NCI-H748 (cell line): ENCODE data around the gene NCOA7.
"Not testable (repeated sequence)": the region's sequence is repeated elsewhere in the genome, so short reads cannot be mapped to it uniquely, and the experiment has no call there.

Experiments
- DNase-seq: peaks from one replicate; lab custom pipeline; 2025; ENCODE audit not compliant: unreplicated experiment; lab: John Stamatoyannopoulos, UW

Gene NCOA7

GRCh38 chr6:125791151-125791819, 525 bp downstream of the NCOA7 start:
- DNase-seq, result peak; percentile 73

- no peak for DNase-seq
These were observed 1.0 kb downstream of the NCOA7 start for GRCh38 chr6:125791820-125792165.

- no peak for DNase-seq
These were observed 1.4 kb downstream of the NCOA7 start for GRCh38 chr6:125792172-125792571.

DNA sequence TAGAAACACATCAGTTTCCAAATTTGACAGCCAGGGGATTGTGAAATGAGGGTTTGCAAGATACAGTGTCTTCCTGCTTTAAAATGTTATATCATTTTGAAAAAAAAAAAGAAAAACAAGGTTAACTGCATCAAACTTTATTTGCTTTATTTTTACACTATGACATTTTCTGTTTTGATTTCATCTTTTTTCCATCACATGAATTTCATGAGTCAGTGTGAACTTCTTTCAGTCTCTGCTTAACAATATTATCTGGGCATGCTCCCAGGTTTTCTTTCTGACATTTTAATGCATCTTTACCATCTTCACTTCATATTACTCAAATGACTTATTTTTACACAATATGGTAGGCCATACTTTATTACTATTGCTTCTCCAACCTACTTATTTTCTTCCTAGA, 1.9 kb downstream of the NCOA7 start:
- DNase-seq, result no peak

GRCh38 chr6:125793280-125793679, 2.5 kb downstream of the NCOA7 start:
- DNase-seq, result no peak

GRCh38 chr6:125793863-125794262, 3.1 kb downstream of the NCOA7 start:
- no peak for DNase-seq

DNA sequence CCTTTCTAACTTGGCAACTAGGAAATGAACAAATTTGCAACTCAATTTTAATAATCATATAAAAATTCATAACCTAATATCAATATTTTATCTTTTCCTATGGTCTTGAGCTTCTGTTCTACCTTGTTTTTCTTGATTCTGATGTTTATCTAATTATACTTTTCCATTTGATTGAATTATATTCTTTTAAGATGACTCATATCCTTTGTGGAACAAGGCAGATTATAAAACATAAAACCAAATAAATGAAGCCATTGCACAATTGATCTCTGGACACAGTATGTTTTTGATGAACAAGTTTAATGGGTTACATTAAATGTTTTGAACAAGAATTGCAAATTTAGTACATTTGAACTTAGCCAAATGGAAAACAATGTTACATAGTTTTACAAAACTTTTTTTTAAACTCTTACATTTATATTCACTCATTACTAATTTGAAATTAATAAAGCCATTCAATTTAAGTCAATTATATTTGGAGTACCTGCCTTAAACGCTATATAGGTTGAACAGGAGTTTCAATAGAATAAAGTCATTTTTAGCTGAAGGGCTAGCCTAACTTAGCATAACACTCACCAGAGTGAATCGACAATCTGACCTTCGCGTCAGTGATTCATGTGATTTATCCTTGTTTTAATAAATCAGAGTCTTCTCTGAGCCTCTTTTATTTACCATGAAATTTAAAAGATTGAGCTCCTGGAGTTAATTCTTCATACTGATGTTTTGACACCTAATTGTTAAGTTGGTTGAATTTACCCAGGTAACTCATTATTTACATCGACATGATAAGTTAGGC, 3.8 kb downstream of the NCOA7 start:
- no peak for DNase-seq

DNA sequence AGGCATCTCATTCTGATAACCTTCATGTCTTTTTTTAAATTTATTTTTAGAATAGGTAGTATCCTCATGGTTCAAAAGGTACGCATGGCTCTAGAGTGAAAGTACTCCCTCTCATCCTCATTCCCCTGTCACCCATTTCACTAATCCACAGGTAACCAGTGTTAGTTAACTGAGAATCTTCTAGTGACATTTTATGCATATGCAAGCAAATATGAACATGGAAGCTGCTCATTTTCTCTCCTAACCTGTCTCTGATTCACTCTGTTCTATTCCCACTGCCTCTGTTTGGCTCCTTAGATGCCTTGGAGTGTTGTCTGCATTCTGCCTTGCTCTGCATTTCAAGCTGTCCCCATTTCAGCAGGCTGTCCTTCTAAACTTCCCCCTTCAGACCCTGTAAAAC, 4.5 kb downstream of the NCOA7 start:
- no peak for DNase-seq

DNA sequence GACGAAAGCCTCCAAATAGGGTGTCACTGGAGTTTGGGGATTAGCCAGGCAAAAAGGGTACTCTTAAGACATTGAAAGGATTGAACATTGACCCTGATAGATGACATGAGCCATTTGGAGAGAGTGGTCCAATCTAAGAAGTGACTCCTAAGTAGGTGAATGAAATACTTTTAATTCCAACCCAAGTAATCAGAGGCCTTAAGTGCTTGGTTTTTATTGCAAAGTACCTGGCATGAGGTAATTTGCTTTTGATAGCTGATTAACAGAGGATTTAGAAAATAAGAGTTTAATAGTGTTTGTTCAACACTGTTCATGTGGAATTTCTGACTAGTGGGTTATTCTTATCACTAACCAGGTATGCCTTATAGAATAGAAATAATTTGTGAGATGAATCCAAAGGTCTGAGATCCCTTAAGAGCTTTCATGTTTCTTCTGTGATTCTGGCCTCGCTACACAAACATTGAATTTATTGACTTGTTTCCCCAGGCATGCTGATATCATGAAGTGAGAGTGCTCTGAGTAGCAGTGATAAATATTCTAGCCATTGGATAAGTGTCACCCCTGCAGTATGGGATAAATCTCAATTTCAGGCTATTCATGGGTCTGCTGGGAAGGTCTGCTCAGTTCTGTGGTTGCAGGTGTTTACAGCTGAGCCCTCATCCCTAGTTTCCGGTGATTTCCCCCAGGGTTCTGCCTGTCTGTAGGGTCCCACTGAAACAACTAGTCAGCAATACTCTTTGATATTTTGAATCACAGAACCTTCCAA, 6.5 kb downstream of the NCOA7 start:
- DNase-seq, result no peak

DNA sequence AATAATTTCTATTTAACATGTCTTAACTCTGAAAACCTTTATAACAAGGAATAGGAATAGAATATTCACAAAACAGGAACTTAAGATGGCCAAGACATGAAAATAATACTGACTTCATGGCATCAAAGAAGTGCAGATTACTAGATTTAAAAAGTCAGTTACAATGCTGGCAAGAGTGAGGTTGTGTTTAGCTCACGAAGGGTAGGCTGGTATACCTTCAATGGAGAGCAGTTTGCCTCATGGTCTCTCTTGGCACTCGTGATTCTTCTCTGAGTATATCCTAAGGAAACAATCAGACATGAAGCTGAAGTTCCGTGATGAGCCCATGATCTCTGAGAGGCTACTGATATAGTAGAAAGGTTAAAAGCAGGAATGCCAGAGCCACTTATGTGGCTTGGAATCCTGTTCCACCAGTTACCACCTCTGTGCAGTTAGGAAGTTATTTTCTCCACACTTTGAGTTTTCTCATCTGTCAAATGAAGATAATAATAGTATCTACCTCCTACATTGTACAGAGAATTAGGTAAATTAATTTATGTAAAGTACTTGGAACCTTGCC, 7.2 kb downstream of the NCOA7 start:
- DNase-seq, result no peak

GRCh38 chr6:125798734-125799508, 8.2 kb downstream of the NCOA7 start:
- DNase-seq, result no peak

- no peak for DNase-seq
These were observed 11.6 kb downstream of the NCOA7 start for GRCh38 chr6:125802383-125802782.

DNA sequence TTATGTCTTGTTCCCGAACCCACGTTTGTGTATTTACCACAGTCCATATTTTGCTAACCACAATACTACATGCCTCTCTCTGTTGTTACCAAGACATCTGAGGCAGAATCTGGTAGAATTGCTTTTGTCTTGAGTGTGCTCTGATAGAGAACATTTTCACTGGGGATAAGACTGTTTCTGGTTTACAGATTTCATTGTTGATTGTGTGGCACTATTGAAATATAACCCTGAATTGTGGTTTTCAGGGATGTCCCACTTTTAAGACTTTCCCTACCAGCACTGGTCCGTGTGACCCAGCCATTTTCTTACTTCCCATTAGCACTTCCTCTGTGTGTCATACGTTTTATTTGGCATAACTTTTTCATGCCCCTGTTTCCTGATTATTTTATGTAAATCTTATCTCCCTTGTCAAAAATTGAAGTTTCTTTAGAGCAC, 12.2 kb downstream of the NCOA7 start:
- no peak for DNase-seq

DNA sequence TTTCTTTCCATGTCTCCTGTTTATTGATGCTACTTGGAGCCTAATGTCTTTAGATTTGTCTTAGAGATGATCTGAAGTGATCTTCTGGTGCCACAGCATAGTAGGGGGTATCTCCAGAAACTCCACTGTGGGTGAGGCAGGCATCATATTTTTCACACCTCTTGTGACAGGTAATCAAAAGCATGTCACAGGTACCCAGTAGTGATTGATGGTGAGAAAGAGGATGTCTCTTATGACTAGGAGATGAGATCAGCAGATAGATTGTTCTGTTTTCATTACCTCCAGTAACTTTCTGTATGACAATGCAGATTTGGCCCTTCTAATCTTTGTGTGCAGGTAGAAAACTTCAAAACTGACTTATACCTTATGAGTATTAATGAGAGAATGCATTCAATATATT, 13.5 kb downstream of the NCOA7 start:
- no peak for DNase-seq

DNA sequence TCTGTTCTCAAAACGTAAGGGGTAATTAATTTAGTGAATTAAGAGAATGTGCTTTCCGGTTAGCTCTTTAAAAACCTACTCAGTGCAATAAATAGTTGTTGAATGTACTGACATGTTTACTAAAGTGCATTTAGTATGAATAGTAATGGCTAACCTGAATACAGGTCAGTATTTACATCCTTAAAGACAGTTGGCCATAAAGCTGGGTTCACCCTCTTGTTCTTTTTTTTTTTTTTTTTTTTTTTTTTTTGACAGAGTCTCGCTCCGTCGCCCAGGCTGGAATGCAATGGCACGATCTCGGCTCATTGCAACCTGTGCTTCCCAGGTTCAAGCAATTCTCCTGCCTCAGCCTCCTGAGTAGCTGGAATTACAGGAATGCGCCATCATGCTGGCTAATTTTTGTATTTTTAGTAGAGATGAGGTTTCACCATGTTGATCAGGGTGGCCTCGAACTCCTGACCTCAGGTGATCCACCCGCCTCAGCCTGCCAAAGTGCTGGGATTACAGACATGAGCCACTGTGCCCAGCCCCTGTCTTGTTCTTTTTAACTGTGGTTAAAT, 14.2 kb downstream of the NCOA7 start:
- not testable (repeated sequence) for DNase-seq

DNA sequence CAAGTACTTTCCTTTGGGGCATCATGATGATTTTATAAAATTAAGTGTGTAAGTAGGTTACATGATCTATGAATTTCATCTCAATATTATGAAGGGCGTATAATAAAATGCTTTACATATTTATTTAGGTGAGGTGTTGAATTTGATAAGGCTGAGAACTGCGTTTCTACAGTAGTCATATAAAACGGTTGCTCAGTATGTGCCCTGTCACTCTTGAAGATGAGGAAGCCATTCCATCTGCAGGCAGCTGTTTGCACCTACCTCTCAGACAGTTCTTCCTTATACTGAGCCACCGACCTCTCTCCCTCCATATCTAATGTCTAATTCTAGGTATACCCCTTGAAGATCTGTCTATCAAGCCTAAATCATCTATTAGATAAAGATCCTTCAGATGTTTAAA, 16.1 kb downstream of the NCOA7 start:
- no peak for DNase-seq

GRCh38 chr6:125807293-125807692, 16.5 kb downstream of the NCOA7 start:
- DNase-seq, result no peak

DNA sequence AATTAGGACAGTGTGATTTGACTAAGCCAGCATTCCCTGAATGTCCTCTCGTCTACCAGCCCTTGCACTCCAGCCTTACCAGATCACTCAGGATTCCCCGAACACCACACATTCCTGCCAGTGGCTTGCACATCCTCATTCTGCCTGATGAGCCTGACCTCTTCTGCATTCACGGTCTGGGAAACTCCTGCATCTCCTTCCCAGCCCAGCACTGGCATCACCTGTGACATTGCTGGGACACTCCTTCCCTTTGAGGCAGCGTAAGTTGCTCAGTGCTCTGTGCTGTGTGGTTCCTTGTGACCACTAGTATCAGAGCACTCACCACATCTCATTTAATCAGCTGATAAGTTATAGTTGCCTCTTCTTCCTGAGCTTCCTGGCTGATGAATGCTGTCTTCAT, 17.3 kb downstream of the NCOA7 start:
- DNase-seq, result no peak

DNA sequence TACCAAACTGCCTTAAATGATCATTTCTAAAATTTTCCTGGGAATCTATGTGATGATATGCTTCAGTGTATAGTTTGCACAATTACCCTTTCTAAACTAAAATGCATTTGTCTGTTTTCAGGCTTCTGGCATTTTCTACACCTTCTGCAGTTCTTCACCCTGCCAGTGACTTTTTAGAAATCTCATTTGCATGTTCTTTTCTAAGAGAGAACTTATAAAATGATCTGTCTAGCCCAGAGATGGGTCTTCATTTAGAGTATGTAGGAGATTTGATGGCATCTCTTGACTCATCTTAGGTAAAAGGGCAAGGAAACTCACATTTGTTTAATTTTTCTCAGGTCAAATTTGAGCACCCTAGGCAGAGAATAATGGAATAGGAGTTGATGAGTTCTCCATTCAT, 17.8 kb downstream of the NCOA7 start:
- no peak for DNase-seq

GRCh38 chr6:125809570-125810170, 18.9 kb downstream of the NCOA7 start:
- DNase-seq, result peak; percentile 42
